ENCODE data around the gene DOCK6.

Gene DOCK6

DNA sequence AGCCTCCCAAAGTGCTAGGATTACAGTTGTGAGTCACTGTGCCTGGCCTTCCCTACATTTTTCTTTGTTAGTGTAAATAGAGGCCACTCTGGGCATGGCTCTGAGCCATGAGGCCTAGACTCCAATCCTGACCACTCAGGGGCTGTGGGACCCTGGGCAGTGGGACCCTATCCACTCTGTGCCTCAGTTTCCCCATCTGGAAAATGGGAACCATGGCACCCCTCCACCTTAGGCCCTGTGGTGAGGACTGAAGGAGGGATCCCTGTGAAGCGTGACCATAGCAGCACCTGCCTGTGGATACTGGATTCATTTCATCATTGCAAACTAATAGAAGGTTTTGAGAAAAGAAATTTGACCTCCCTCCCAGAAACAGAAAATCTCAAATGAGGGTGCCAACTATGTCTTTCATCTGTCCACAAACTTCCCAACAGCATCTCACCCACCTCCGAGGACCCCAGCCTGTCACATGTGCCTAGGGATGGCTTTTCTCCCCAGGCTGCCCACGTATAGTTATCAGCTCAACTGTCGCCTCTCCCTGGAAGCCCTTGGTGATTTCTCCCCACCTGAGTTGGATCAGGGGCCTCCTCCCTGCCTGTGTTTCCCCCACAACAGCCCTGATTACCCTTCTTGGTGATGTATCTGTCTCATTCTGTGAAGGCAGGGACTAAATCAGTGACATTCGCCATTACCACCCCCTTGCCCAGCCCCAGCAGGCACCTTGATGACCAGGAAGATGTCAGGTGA, 17.3 kb downstream of the DOCK6 start:
- DNase-seq: no peak

- no peak for DNase-seq
These were observed 18.5 kb downstream of the DOCK6 start for GRCh38 chr19:11243798-11244169.

GRCh38 chr19:11242864-11243797, 19.2 kb downstream of the DOCK6 start:
- DNase-seq: peak; percentile 59

DNA sequence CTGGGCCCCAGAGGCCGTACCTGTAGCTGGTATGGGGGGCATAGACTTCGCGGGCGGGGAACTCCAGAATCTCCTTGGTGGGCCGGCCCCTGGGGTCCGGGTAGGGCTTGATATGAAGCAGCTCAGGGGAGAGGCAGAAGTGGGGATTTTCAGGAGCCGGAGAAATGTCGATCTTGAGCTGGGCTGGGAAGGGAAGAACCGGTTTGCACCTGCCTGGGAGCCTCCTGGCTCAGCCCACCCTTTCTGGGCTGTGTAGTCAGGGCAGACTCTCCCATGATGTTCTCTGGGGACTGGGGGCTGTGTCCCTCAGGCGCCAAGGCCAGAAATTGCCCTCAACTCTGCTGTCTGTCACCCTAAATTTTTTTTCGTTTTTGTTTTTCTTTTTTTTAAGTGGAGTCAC, 20.3 kb downstream of the DOCK6 start:
- no peak for DNase-seq

GRCh38 chr19:11240008-11240444, 22.3 kb downstream of the DOCK6 start:
- DNase-seq: no peak

- DNase-seq: no peak
These were observed 22.8 kb downstream of the DOCK6 start, which contains the start of gene ANGPTL8 for GRCh38 chr19:11239377-11240000. Gene ANGPTL8 (plus strand): TSS chr19:11239619. CDS start chr19:11239638, 19 bp downstream.

- no peak for DNase-seq
These were observed 23.4 kb downstream of the DOCK6 start for GRCh38 chr19:11238781-11239376.

GRCh38 chr19:11238041-11238440, 24.3 kb downstream of the DOCK6 start:
- DNase-seq: no peak

- no peak for DNase-seq
These were observed 25.0 kb downstream of the DOCK6 start for GRCh38 chr19:11237321-11237720.

DNA sequence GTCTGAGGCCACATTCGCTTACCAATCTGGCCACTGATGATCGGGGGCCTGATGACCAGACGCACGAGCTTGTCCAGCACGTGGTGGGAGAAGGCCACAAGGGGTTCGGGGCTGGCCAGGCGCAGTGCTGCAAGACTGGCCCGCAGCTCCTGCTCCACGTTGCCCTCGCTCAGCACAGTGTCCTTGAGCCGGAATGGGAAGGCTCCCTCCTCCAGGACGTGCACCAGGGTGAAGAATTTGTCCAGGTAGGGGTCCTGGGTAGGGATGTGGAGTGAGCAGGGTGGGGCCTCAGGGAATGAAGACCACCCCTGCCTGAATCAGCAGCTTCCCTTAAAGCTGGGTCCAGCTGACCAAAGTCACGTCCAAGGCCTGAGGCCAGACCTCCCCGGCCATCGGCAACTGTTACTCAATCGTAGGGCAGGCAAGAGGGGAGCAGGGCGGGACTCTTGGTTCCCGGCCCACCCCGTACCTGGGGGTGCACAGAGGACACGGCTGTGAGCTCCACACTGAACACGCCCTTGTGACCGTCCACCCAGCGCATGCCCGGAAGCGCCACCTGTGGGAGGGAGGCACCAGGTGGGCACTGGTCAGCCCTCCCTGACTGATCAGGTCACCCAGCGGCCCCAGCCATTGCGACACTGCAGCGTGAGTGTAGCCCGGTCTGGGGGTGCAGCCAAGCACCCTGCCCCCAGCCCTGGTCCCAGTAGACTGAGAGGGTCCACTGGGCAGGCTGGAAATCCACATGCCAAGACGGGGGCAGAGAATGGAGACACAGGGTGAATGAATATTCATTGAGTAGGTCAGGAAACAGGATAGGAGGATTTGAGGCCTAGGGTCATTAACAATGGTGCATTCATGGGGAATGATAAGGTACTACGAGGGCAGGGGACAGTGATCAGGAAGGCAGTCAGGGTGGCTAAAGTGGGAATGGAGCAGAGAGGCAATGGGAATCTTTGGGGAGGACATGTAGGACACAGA, 25.7 kb downstream of the DOCK6 start:
- DNase-seq: no peak

- no peak for DNase-seq
These were observed 27.7 kb downstream of the DOCK6 start for GRCh38 chr19:11234486-11235075.

DNA sequence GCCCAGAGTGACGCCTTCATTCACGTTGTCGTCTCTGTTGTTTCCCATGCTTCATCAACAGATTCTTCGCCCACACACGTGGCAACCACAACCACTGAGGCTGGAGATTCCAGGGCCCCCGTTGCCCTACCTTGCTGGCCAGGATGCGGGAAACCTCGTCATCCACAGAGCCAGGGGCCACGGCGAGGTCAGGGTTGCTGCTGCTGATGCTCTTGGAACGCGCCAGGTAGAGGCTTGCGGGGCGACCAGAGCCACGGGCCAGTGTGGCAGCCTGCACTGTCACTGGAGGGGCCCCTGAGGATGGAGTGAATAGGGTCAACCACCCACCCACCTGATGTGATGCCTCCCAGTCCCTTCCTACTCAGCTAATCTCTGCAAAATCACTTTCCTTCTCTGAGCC, 29.3 kb downstream of the DOCK6 start:
- no peak for DNase-seq

DNA sequence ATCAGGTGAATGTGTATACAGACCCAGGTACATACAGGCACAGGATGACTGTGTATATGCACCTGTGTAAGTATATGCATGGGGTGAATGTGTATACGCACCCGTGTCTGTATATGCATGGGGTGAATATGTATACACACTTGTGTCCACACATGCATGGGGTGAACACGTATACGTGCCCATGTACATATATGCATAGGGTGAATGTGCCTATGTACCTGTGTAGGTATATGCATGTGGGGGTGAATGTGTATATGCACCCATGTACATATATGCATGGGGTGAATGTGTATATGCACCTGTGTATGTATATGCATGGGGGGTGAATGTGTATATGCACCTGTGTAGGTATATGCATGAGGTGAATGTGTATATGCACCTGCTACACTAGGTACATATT, 29.8 kb downstream of the DOCK6 start:
- no peak for DNase-seq

GRCh38 chr19:11230621-11231386, 31.5 kb downstream of the DOCK6 start:
- no peak for DNase-seq

- peak; percentile 31 for DNase-seq
These were observed 35.0 kb downstream of the DOCK6 start for GRCh38 chr19:11227195-11227886.

DNA sequence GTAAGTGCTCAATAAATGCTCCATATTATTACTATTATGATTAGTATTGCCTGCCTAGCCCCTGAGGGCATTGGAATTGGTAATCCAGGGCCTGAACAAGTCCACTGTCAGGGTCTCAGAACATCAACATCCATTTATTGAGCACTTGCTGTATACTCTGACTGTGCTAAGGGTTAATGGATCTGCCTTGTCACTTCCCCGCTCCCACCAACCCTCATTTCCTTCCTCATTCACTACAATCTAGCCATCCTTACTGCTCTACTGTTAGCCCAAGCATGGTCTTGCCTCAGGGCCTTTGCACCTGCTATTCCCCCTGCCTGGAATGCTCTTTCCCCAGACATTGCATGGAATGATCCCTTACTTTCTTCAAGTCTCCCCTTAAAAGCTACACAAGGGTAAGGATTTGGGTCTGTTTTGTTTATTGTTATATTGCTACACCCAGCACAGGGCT, 35.6 kb downstream of the DOCK6 start:
- DNase-seq: no peak

GRCh38 chr19:11225815-11226214, 36.5 kb downstream of the DOCK6 start:
- DNase-seq: no peak

GRCh38 chr19:11225172-11225571, 37.2 kb downstream of the DOCK6 start:
- no peak for DNase-seq

GRCh38 chr19:11224429-11224828, 37.9 kb downstream of the DOCK6 start:
- DNase-seq: no peak

GRCh38 chr19:11223200-11223599, 39.1 kb downstream of the DOCK6 start:
- DNase-seq: no peak
